Measurements from ENCODE around the gene SEC22A.

DNA sequence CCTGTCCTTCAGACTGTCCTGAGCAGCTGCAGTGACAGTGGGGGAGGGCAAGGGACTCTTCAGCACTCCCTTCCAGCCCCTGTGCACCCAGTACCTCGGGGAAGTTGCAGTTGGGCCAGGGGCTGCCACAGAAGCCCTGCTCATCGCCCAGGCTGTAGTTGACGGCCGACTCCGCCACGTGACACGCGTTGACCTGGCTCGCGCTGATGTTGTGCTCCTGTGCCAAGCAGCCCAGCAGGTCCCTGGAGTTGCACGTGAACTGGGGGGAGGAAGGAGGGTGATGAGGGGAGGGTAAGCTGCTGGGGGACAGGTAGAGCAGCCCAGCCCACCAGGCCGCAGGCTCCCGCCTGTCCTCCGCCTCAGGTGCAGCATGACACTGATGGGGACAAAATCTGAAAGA, 101.2 kb downstream of the SEC22A start:
- TF ChIP-seq POLR2A (IDR thresholded peaks at IDR 0.05; ENCODE audit: low read length): no peak
- TF ChIP-seq GATA1 (IDR thresholded peaks at IDR 0.05; ENCODE audit: low read depth, low read length): no peak

Data from erythroblast (primary cell).